Lung (tissue), 12 donors: ENCODE data around the gene F2. TPM values are rescaled to one million over a fixed set of nuclear protein-coding genes. Genes with fewer than 3 reads are reported as not detected.
A peak's percentile ranks its signal among the peaks of the same experiment; 100 is the strongest.

Experiments
- ATAC-seq: fragments of 200-7000 bp; cut with Tn5 transposase; one replicate; pipeline ENCODE4 v1.9.1; 2020; ENCODE audit warnings: moderate number of reproducible peaks; ENCODE audit not compliant: insufficient read depth, low FRiP score
- DNase-seq, 3 donors: peaks; one replicate each; pipeline ENCODE4 v3.0.0-alpha.2; 2013 to 2017
- H3K27ac ChIP-seq, 2 donors: one replicate each; pipeline ENCODE4 v1.5.1; 2013; ENCODE audit warnings: mild to moderate bottlenecking in 2 of 2, moderate library complexity in 2 of 2, control low read depth in 1 of 2, inconsistent platforms in 1 of 2, low read depth in 1 of 2, low read length in 1 of 2
- H3K27me3 ChIP-seq, 3 donors: one replicate each; pipeline ENCODE4 v1.5.1; 2013; ENCODE audit warnings: low read length in 2 of 3; ENCODE audit not compliant: control insufficient read depth in 3 of 3, insufficient read depth in 3 of 3
- H3K36me3 ChIP-seq, 4 donors: one replicate each; pipeline ENCODE4 v1.5.1; 2013; ENCODE audit warnings: low read length in 4 of 4, mild to moderate bottlenecking in 1 of 4, moderate library complexity in 1 of 4; ENCODE audit not compliant: control insufficient read depth in 4 of 4, insufficient read depth in 4 of 4
- H3K4me1 ChIP-seq, 5 donors: one replicate each; pipeline ENCODE4 v1.5.1; 2013; ENCODE audit warnings: low read length in 5 of 5, mild to moderate bottlenecking in 2 of 5, moderate library complexity in 1 of 5; ENCODE audit not compliant: control insufficient read depth in 5 of 5, insufficient read depth in 5 of 5
- H3K4me3 ChIP-seq: one replicate; pipeline ENCODE4 v1.5.1; 2013; ENCODE audit warnings: mild to moderate bottlenecking, control low read depth, moderate library complexity
- H3K9ac ChIP-seq, 2 donors: one replicate each; pipeline ENCODE4 v1.5.1; 2013; ENCODE audit warnings: low read length in 2 of 2, control low read depth in 1 of 2; ENCODE audit not compliant: insufficient read depth in 1 of 2
- H3K9me3 ChIP-seq, 4 donors: one replicate each; pipeline ENCODE4 v1.5.1; 2013; ENCODE audit warnings: low read length in 3 of 4, mild to moderate bottlenecking in 1 of 4, moderate library complexity in 1 of 4; ENCODE audit not compliant: control insufficient read depth in 4 of 4, insufficient read depth in 3 of 4
- CTCF ChIP-seq: IDR thresholded peaks from 2 replicates; pipeline ENCODE4 v1.5.1; 2012; ENCODE audit warnings: mild to moderate bottlenecking; ENCODE audit errors: control extremely low read depth, extremely low read depth
- WGBS, 2 donors: extraction: QIAGEN DNeasy Blood & Tissue Kit; methylation state at CpG; one replicate each; pipeline ENCODE4 v1.1.7; 2013; 5-methylcytosine and 5-hydroxymethylcytosine counted together
- polyA plus RNA-seq, 2 donors: library from polyadenylated mRNA; stranded (reverse); fragments of 200-250 nt; gene quantifications; one replicate each; pipeline ENCODE4 v1.2.1, GENCODE V29; 2013
- total RNA-seq, 2 donors: library from RNA; depleted of rRNA in 1 of 2; stranded (reverse); fragments of >200 nt in 1 of 2; gene quantifications; one replicate each; pipeline ENCODE4 v1.2.1, GENCODE V29; 2014 to 2021
- donor health status: control.
- donor health status: control.
- donor health status: Bipolar disorder and iron deficiency.
- donor health status: healthy.
- donor health status: DM: yes; HTN: yes; CAD: no.

Gene F2
- total and polyA plus RNA-seq, 4 donors, result 0.01 to 0.40 (median 0.26) TPM; not detected in 1

- WGBS, 2 donors, result 36 to 39% methylated on average over 4 of the region's 4 CpGs
- Histone ChIP-seq H3K27me3 (no peaks in the 10 kb centered on the region), H3K4me3 (no peak overlapping the region), H3K4me1 (peaks cover 2 to 16% (median 11%) of the 10 kb centered on the region in 5 donors), H3K36me3 (peaks cover 18 to 61% (median 27%) of the 10 kb centered on the region in 4 donors), H3K9ac (peak overlapping the region in 1 of 2 donors; percentile 7), H3K9me3 (no peaks in the 10 kb centered on the region), H3K27ac (peak overlapping the region; percentile 74 to 90)
- ATAC-seq (peak; percentile 28), DNase-seq (peak in 2 of 3 donors; percentile 30 to 34)
- TF ChIP-seq CTCF, result no peak
Measured at GRCh38 chr11:46675288-46675851, 43.6 kb upstream of the F2 start.

DNA sequence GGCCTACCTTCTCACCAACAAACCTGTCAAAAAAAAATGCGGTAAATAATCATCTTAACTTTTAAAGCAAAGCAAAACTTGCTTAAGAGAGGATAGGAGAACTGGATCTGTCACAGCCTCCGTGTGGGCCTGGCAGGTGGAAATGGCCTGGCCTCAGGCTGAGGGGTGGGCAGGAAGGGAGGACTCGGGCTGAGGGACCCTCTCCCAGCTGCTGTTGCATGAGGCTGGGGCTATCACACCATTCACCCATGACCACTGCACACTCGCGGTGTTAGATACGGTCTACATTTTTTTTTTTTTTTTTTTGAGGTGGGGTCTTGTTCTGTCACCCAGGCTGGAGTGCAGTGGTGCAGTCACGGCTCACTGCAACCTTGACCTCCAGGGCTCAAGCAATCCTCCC lies 43.1 kb upstream of the F2 start:
- Histone ChIP-seq H3K27me3 (no peaks in the 10 kb centered on the region), H3K9ac (peak overlapping the region in 1 of 2 donors; percentile 42), H3K9me3 (no peaks in the 10 kb centered on the region), H3K36me3 (peaks cover 16 to 65% (median 26%) of the 10 kb centered on the region in 4 donors), H3K4me1 (peaks cover 2 to 16% (median 11%) of the 10 kb centered on the region in 5 donors), H3K27ac (peak overlapping the region; percentile 74 to 90), H3K4me3 (no peak overlapping the region)
- DNase-seq (no peak), ATAC-seq (no peak)
- TF ChIP-seq CTCF, result no peak
- 83 to 85% methylated on average over 7 of the region's 7 CpGs for WGBS, 2 donors

GRCh38 chr11:46676436-46677158 lies 42.4 kb upstream of the F2 start:
- no peak overlapping the region for H3K9ac ChIP-seq
- H3K4me3 ChIP-seq, result no peak overlapping the region
- peaks cover 2 to 16% (median 11%) of the 10 kb centered on the region in 5 donors for H3K4me1 ChIP-seq
- DNase-seq, result no peak
- TF ChIP-seq CTCF, result no peak
- H3K36me3 ChIP-seq, result peaks cover 17 to 67% (median 25%) of the 10 kb centered on the region in 4 donors
- H3K27me3 ChIP-seq, result no peaks in the 10 kb centered on the region
- WGBS, 2 donors, result 46 to 71% methylated on average over 15 of the region's 15 CpGs
- ATAC-seq, result no peak
- H3K9me3 ChIP-seq, result no peaks in the 10 kb centered on the region
- peak overlapping the region; percentile 21 to 27 for H3K27ac ChIP-seq
